ENCODE measurements around the gene NXNL2.

NXNL2 gene

DNA sequence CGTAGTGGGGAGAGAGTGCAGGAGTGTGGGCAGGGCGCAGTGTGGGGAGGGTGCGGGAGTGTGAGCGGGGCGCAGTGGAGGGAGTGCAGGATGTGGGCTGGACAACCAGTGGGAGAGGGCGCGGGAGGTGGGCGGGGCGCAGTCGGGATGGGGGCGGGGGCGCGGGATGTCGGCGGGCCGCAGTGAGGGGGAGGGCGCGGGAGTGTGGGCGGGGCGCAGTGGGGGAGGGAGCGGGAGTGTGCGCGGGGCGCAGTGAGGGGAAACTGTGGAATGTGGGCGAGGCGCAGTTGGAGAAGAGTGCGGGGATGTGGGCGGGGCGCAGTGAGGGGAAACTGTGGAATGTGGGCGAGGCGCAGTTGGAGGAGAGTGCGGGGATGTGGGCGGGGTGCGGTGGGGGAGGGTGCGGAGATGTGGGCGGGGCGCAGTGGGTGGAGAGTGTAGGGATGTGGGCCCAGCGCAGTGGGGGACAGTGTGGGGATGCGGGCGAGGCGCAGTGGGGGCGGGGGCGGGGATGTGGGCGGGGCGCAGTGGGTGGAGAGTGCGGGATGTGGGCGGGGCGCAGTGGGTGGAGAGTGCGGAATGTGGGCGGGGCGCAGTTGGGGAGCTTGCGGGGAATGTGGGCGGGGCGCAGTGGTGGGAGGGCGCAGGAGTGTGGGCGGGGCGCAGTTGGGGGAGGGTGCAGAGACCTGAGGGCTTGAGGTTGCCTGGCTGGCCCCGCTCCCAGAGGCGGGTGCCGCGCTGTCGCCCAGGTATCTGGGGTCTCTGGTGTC, at the start of gene NXNL2:
TSS of gene NXNL2 (plus strand) at position 723 of the 770 bp plus-strand sequence. CDS start 257 bp downstream, outside the sequence.
- H3K27ac ChIP-seq, result peak within 1 kb of the TSS; percentile 77
- POLR2A ChIA-PET (ENCODE audit: low non-redundant PET), result interaction anchor here (0.6 kb wide), 4 partner anchors 47 to 147 kb away, joined by 3 to 5 read pairs (median 4); no protein-coding TSS in a partner anchor
- CTCF ChIA-PET, result interaction anchor here (0.5 to 0.9 kb wide), 4 partner anchors 53 to 428 kb away, joined by 3 to 5 read pairs (median 4); no protein-coding TSS in a partner anchor
- TF ChIP-seq, protein P1, sequence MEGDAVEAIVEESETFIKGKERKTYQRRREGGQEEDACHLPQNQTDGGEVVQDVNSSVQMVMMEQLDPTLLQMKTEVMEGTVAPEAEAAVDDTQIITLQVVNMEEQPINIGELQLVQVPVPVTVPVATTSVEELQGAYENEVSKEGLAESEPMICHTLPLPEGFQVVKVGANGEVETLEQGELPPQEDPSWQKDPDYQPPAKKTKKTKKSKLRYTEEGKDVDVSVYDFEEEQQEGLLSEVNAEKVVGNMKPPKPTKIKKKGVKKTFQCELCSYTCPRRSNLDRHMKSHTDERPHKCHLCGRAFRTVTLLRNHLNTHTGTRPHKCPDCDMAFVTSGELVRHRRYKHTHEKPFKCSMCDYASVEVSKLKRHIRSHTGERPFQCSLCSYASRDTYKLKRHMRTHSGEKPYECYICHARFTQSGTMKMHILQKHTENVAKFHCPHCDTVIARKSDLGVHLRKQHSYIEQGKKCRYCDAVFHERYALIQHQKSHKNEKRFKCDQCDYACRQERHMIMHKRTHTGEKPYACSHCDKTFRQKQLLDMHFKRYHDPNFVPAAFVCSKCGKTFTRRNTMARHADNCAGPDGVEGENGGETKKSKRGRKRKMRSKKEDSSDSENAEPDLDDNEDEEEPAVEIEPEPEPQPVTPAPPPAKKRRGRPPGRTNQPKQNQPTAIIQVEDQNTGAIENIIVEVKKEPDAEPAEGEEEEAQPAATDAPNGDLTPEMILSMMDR (conservative IDR thresholded peaks at IDR 0.05; ENCODE audit: low read depth), result no peak
- peak; percentile 93 for DNase-seq (ENCODE audit: low spot score)

DNA sequence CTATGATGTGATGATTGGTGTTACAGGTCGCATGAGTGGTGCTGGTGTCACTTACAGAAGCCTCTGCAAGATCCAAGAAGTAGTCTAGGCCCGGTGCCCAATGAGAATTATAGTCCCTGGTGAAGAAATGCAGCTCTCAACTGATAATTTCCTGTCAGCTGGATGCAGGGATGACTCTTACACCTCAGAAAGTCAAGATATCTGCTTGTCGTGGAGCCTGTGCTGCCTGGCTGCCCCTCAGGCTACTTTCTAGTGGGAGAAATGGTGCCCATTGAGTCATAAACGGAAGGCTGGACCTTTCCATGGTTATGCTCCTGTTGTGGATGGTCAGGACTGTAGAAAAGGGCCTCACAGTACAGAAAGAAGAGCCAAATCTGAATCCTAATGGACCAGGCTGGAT, 46.8 kb upstream of the NXNL2 start:
- ChIA-PET CTCF (interaction anchor here (0.6 kb wide), 1 partner anchor 55 kb away, joined by 4 read pairs; no protein-coding TSS in a partner anchor), POLR2A (ENCODE audit: low non-redundant PET) (interaction anchor here (0.6 kb wide), 1 partner anchor 46 kb away, joined by 5 read pairs; no protein-coding TSS in a partner anchor)
- H3K27ac ChIP-seq, result no peak overlapping the region
- TF ChIP-seq, protein P1 (conservative IDR thresholded peaks at IDR 0.05; ENCODE audit: low read depth), result no peak
- DNase-seq (ENCODE audit: low spot score), result no peak

DNA sequence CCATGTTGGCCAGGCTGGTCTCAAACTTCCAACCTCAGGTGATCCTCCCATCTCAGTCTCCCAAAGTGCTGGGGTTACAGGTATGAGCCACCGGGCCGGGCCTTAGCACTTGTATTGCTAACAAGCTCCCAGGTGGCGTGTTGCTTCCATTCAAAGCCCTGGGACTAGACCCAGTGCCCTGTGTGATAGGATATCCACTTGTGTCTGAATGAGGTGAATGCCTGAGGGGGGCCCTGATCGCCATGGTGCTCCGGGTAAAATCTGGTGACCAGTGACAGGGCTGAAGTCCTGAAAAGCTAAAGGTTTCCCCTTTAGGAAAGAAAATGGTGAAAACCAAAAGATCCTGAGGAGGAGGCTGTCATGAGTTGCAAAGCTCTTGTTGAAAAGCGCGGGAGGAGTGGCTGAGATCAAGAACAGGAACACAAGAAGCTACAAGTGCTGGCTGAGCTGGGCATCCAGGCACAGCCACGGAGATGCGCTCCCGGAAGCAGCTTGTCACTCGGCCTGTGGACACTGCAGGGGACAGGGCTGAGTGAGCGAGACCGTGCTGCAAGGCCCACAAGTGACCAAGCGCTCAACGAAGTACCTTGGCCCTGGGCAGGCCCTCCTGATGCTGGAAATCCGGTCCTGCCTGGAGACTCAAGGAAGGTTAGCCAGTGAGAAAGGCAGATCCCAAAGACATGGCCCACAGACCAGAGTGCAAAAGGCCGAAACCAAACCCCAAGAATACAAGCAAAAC, 39.8 kb upstream of the NXNL2 start:
- H3K27ac ChIP-seq, result no peak overlapping the region
- CTCF ChIA-PET, result interaction anchor here (0.6 kb wide), 1 partner anchor 14 kb away, joined by 3 read pairs; no protein-coding TSS in a partner anchor
- TF ChIP-seq, protein P1 (conservative IDR thresholded peaks at IDR 0.05; ENCODE audit: low read depth), result no peak
- POLR2A ChIA-PET (ENCODE audit: low non-redundant PET), result no interaction called here
- no peak for DNase-seq (ENCODE audit: low spot score)

DNA sequence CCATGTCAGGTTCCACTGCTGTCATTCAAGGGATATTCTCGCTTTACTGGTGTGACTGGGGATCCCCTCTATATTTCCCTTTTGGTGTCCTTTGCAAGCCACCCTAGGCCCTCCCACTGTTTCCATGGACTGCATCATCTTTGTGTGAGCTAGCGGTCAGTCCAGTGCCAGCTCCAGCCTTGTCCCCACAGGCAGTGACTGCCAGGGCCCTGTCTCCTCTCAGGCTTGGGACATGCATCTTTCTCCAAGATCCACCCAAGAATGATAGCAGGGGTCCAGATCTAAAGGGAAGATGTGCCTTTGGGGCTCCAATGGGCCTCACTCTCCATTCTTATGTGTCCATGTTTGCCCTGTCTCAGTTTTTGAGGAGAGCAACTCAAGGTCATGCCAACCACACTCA, 37.8 kb upstream of the NXNL2 start:
- CTCF ChIA-PET, result no interaction called here

DNA sequence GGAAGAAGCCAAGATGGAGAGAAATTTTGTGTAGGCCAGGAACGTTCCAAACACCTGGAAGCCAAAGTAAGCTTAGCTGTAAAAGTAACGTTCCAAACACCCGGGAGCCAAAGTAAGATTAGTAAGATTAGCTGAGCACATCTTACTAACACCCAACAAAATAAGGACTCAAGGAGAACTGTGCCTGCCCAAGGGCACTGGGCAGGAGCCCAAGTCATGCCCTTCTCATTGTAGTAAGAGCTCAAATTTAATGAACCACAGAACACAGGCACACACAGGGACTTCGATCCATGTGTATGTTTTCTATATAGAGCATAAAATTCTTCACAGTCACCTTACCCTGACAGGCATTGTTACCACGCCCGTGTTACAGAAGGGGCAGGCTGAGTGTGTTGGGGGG, 36.1 kb upstream of the NXNL2 start:
- H3K27ac ChIP-seq, result no peak overlapping the region
- TF ChIP-seq, protein P1 (conservative IDR thresholded peaks at IDR 0.05; ENCODE audit: low read depth), result no peak
- ChIA-PET CTCF (interaction anchor here (0.5 to 0.7 kb wide), 3 partner anchors 13 to 1821 kb away, joined by 3 read pairs; no protein-coding TSS in a partner anchor), POLR2A (ENCODE audit: low non-redundant PET) (no interaction called here)
- DNase-seq (ENCODE audit: low spot score), result no peak

More for the DNA sequence above, 37.8 kb upstream of the NXNL2 start:
- TF ChIP-seq, protein P1 (conservative IDR thresholded peaks at IDR 0.05; ENCODE audit: low read depth), result no peak
- no peak overlapping the region for H3K27ac ChIP-seq
- POLR2A ChIA-PET (ENCODE audit: low non-redundant PET), result no interaction called here
- no peak for DNase-seq (ENCODE audit: low spot score)

DNA sequence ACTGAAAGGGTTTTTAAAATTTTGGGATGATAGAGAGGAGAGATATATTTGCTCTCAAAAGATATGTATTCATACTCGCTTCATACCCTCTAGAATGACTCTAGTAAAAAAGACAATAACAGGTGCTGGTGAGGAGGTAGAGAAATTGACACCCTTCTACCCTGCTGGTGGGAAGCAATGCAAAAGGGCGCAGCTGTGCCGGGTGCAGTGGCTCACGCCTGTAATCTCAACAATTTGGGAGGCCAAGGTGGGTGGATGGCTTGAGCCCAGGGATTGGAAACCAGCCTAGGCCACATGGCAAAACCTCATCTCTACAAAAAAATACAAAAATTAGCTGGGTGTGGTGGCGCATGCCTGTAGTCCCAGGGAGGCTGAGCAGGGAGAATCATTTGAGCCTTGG, 33.9 kb upstream of the NXNL2 start:
- CTCF ChIA-PET, result interaction anchor here (0.7 kb wide), 1 partner anchor 500 kb away, joined by 3 read pairs; no protein-coding TSS in a partner anchor

More for the DNA sequence above, 33.9 kb upstream of the NXNL2 start:
- POLR2A ChIA-PET (ENCODE audit: low non-redundant PET), result no interaction called here
- TF ChIP-seq, protein P1 (conservative IDR thresholded peaks at IDR 0.05; ENCODE audit: low read depth), result no peak
- no peak for DNase-seq (ENCODE audit: low spot score)
- no peak overlapping the region for H3K27ac ChIP-seq
